ENCODE results near the gene NUP205. TPM values are rescaled to one million over a fixed set of nuclear protein-coding genes. Genes with fewer than 3 reads are reported as not detected.

The NUP205 gene
- total and polyA plus RNA-seq, 12 donors = 22.3 to 48.1 (median 35.4) TPM

DNA sequence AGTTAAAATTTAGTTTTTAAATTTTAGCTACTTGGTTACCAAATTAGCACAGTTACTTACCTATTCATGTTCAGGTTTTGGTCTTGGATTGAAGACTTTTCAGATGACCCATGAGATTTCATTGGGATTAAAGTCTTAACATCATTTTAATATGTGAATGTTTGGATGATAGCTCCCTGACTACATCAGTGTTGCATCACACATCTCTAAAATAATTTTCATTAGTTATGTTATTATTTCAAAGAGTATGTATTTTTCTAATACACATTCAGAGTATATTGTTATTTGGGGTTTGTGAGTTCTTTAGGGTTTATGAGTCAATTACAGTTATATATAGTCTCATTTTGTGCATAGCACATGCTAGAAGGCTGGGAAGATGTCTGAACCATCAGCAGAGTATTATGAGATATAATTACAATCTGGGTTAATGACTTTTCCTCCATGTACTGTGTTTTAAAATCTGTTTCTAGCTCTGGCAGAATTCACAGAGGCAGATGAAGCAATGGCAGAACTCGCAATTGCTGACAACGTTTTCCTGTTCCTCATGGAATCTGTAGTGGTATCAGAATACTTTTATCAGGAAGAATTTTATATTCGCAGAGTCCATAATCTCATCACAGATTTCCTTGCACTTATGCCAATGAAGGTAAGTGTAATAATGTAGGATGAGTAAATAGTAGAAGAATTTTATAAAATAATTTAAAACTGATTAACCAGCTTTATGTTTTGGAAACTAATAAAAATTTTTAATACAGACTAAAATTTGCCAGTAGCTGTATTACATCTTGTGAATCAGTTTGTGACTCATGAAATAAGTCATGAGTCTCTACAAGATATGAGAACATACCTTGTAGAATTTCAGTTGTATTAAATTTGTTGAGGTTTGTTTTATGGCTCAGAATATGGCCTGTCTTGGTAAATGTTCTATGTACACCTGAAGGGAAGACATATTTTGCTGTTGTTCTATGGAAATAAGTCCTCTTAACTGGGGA is 26.9 kb downstream of the NUP205 start:
- no peak for TF ChIP-seq POLR2A (IDR thresholded peaks at IDR 0.05)
- TF ChIP-seq, protein P1, sequence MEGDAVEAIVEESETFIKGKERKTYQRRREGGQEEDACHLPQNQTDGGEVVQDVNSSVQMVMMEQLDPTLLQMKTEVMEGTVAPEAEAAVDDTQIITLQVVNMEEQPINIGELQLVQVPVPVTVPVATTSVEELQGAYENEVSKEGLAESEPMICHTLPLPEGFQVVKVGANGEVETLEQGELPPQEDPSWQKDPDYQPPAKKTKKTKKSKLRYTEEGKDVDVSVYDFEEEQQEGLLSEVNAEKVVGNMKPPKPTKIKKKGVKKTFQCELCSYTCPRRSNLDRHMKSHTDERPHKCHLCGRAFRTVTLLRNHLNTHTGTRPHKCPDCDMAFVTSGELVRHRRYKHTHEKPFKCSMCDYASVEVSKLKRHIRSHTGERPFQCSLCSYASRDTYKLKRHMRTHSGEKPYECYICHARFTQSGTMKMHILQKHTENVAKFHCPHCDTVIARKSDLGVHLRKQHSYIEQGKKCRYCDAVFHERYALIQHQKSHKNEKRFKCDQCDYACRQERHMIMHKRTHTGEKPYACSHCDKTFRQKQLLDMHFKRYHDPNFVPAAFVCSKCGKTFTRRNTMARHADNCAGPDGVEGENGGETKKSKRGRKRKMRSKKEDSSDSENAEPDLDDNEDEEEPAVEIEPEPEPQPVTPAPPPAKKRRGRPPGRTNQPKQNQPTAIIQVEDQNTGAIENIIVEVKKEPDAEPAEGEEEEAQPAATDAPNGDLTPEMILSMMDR (IDR thresholded peaks at IDR 0.05) = no peak
- Histone ChIP-seq H3K9me3 (replicated peaks in 1 of 3) (no peaks in the 10 kb centered on the region), H3K36me3 (replicated peaks in 1 of 2) (peaks cover 0 to 52% of the 10 kb centered on the region in 2 donors), H3K4me3 (no peak overlapping the region), H3K27me3 (no peaks in the 10 kb centered on the region), H3K27ac (no peak overlapping the region), H3K4me1 (replicated peaks in 1 of 2) (no peaks in the 10 kb centered on the region)
- intact Hi-C loops (cut with DNase I) = no loop called here
- DNase-seq = no peak
- WGBS, 4 donors = 94 to 96% (median 95%) methylated on average over 3 of the region's 3 CpGs

DNA sequence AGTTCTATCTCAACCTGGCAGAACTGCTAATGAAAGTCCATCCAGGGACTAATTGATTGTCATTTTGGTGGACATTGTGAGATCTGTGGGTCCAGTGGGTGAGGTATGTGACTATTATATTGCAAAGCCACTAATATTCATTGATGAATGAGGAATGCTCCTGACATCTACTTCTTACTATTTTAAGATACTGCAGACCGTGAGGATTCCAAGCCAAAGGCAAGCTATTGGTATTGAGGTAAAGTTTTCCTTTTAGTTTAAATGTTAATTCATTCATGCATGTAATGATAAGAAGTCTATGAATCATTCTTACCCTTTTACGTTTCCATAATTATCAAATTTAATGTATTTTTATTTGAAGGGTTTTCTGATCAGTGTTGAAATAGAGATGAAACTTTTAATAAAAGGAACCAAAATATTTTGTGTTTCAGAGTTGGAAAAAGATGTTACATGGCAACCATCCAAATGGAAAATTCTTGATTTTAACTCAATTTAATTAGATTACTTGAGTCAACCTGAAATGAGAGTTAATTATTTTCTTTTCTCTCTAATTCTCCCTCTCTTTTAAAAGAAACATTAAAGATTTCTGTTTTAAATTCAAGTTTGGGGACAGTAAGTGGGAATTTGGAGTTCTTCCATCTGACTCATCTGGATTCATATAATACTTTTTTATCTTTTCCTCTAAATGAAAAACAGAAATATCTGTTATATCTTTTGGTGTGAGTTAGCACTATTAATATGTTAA is 39.6 kb downstream of the NUP205 start:
- Histone ChIP-seq H3K36me3 (replicated peaks in 1 of 2) (peaks cover 0 to 29% of the 10 kb centered on the region in 2 donors), H3K9me3 (replicated peaks in 1 of 3) (no peaks in the 10 kb centered on the region), H3K27ac (no peak overlapping the region), H3K27me3 (no peaks in the 10 kb centered on the region), H3K4me1 (replicated peaks in 1 of 2) (peaks cover 13 to 17% of the 10 kb centered on the region in 2 donors), H3K4me3 (no peak overlapping the region)
- intact Hi-C loops (cut with DNase I) = no loop called here
- WGBS, 4 donors = 38 to 48% (median 43%) methylated on average over 2 of the region's 2 CpGs
- no peak for DNase-seq
- TF ChIP-seq, protein P1 (IDR thresholded peaks at IDR 0.05) = no peak
- TF ChIP-seq POLR2A (IDR thresholded peaks at IDR 0.05) = no peak

DNA sequence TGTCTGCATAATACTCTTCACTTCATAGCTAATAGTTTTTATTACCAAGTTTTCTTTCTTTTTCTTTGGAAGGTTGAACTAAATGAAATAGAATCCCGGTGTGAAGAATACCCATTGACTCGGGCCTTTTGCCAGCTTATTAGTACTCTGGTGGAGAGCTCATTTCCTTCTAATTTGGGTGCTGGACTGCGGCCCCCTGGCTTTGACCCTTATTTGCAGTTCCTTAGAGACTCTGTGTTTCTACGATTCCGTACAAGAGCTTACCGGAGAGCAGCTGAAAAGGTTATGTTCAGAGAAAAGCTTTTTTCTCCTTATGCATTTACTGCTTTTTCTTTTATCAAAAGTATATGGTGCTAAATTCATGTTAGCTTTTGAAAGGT is 40.2 kb downstream of the NUP205 start:
- no peak for TF ChIP-seq POLR2A (IDR thresholded peaks at IDR 0.05)
- TF ChIP-seq, protein P1 (IDR thresholded peaks at IDR 0.05) = no peak
- Histone ChIP-seq H3K27ac (no peak overlapping the region), H3K4me1 (replicated peaks in 1 of 2) (peaks cover 13 to 17% of the 10 kb centered on the region in 2 donors), H3K27me3 (no peaks in the 10 kb centered on the region), H3K9me3 (replicated peaks in 1 of 3) (no peaks in the 10 kb centered on the region), H3K36me3 (replicated peaks in 1 of 2) (peaks cover 0 to 24% of the 10 kb centered on the region in 2 donors), H3K4me3 (no peak overlapping the region)
- no peak for DNase-seq
- intact Hi-C loops (cut with DNase I) = no loop called here
- WGBS, 4 donors = 66 to 81% (median 75%) methylated on average over 6 of the region's 6 CpGs

DNA sequence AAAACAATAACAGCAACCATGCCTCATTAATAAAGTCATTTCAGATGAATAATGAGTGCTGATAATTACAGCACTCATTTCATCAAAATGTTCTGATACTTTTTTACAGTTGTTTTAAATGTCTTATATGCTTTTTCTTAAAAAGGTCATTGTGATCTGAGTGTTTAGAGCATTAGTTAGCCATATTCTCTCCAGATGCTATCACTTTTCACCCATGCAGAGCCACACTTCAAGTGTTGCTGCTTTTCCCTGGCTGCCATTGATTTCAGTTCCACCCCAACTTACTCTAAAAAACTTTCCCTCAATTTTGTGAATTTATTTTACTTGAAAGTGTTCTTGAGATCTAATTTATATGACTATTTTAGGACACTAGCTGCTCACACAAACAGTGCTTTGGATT is 41.8 kb downstream of the NUP205 start:
- DNase-seq = no peak
- Histone ChIP-seq H3K27ac (no peak overlapping the region), H3K27me3 (no peaks in the 10 kb centered on the region), H3K4me3 (no peak overlapping the region), H3K36me3 (replicated peaks in 1 of 2) (peaks cover 0 to 16% of the 10 kb centered on the region in 2 donors), H3K4me1 (replicated peaks in 1 of 2) (peaks cover 13 to 17% of the 10 kb centered on the region in 2 donors), H3K9me3 (replicated peaks in 1 of 3) (no peaks in the 10 kb centered on the region)
- intact Hi-C loops (cut with DNase I) = no loop called here
- no peak for TF ChIP-seq POLR2A (IDR thresholded peaks at IDR 0.05)
- TF ChIP-seq, protein P1 (IDR thresholded peaks at IDR 0.05) = no peak

All from adrenal gland (tissue), 12 donors.